Activated T-helper 1 cell treated with anti-CD3 and anti-CD28 coated beads, Interleukin-12 subunit alpha, Interleukin-12 subunit beta, Interleukin-2, Interleukin-4 antibody, amounts not matched to agents 30 ng/mL and 10 ng/mL and 1 ng/mL, durations not matched to agents 14 hours and 24 hours and 36 hours (primary cell): ENCODE measurements around the gene VPS72. TPM values are rescaled to one million over a fixed set of nuclear protein-coding genes. Genes with fewer than 3 reads are reported as not detected.

ENCODE experiments used
- DNase-seq: peaks from one replicate; pipeline ENCODE4 v3.0.0; 2021; ENCODE audit warnings: low spot score
- H3K27ac Mint-ChIP-seq: one replicate; pipeline ENCODE4 v1.8.0; 2021; ENCODE audit warnings: mild to moderate bottlenecking, mixed read lengths
- H3K27me3 Mint-ChIP-seq: one replicate; pipeline ENCODE4 v1.8.0; 2022; ENCODE audit warnings: mild to moderate bottlenecking, moderate library complexity, mixed read lengths; ENCODE audit not compliant: insufficient read depth
- H3K36me3 Mint-ChIP-seq: one replicate; pipeline ENCODE4 v1.8.0; 2021; ENCODE audit warnings: low read depth, mixed read lengths
- H3K4me1 Mint-ChIP-seq: one replicate; pipeline ENCODE4 v1.8.0; 2021; ENCODE audit warnings: low read depth, mixed read lengths
- H3K4me3 Mint-ChIP-seq: one replicate; pipeline ENCODE4 v1.8.0; 2021; ENCODE audit warnings: mild to moderate bottlenecking, moderate library complexity, mixed read lengths
- H3K9me3 Mint-ChIP-seq: one replicate; pipeline ENCODE4 v1.8.0; 2021; ENCODE audit warnings: mixed read lengths
- intact Hi-C: fragments of 100-400 bp; cut with micrococcal nuclease; formaldehyde crosslinking; loops from one replicate; pipeline ENCODE4 v1.15.1; 2024
- total RNA-seq: library from RNA; stranded (reverse); gene quantifications from 2 replicates; pipeline ENCODE4 v1.2.3, GENCODE V29; 2022

Gene VPS72
- total RNA-seq, 1 donor from 2014 or later, result 96.4 TPM

GRCh38 chr1:151134991-151135390 lies 55.0 kb downstream of the VPS72 start:
- intact Hi-C loops, result no loop called here
- H3K27me3 Mint-ChIP-seq, result peaks cover 18% of the 10 kb centered on the region

GRCh38 chr1:151134396-151134795 lies 55.6 kb downstream of the VPS72 start:
- Mint-ChIP-seq H3K9me3 (no peaks in the 10 kb centered on the region), H3K27me3 (peaks cover 12% of the 10 kb centered on the region), H3K27ac (no peak overlapping the region), H3K36me3 (no peaks in the 10 kb centered on the region), H3K4me3 (no peak overlapping the region), H3K4me1 (no peaks in the 10 kb centered on the region)
- DNase-seq, result no peak
- intact Hi-C loops, result no loop called here

More at GRCh38 chr1:151134991-151135390, 55.0 kb downstream of the VPS72 start:
- no peak for DNase-seq
- Mint-ChIP-seq H3K4me1 (no peaks in the 10 kb centered on the region), H3K9me3 (no peaks in the 10 kb centered on the region), H3K27ac (no peak overlapping the region), H3K4me3 (no peak overlapping the region), H3K36me3 (no peaks in the 10 kb centered on the region)

DNA sequence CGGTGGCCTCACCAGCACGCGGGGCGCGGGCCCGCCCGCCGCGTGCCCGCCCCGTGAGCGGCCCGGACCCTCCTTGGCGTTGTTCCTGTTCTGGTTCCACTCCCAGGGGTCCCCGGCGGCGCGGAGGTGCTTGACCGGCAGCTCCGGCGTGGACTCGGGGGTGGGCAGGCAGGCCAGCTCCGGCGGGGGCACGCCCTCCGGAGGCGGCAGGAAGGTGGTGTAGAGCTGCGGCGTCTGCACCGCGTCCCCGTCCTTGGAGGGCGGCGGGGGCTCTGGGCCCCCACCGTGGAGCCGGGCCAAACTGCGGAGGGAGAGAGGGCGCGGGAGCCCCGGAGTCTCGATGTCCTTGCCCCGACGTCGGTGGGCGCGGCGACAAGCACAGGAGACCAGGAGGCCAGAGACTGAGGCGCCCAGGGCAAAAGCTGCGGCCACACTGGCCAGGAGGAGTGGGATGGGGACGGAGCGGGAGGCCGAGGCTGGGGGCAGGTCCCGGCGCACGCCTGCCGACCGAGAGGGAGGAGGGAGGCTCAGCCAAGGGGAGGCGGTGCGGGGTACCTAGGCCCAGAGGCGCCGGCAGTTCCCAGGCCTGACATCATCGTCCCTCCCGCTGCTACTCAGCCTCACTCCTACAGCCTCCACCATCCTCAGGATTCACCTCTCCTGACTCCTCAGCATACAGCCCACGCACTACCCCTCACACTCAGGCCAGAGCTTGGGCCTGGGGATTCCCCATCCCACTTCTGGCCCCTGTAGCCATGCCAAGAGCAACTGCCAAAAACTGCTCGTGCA lies 56.8 kb downstream of the VPS72 start:
- Mint-ChIP-seq H3K9me3 (no peaks in the 10 kb centered on the region), H3K27me3 (peaks cover 10% of the 10 kb centered on the region), H3K36me3 (peaks cover 4% of the 10 kb centered on the region), H3K27ac (no peak overlapping the region), H3K4me3 (no peak overlapping the region), H3K4me1 (no peaks in the 10 kb centered on the region)
- intact Hi-C loops, result no loop called here
- no peak for DNase-seq

GRCh38 chr1:151132335-151133017 lies 57.5 kb downstream of the VPS72 start:
- Mint-ChIP-seq H3K9me3 (no peaks in the 10 kb centered on the region), H3K4me3 (no peak overlapping the region), H3K4me1 (no peaks in the 10 kb centered on the region), H3K36me3 (peaks cover 4% of the 10 kb centered on the region), H3K27me3 (peaks cover 10% of the 10 kb centered on the region), H3K27ac (no peak overlapping the region)
- DNase-seq, result no peak
- intact Hi-C loops, result no loop called here

DNA sequence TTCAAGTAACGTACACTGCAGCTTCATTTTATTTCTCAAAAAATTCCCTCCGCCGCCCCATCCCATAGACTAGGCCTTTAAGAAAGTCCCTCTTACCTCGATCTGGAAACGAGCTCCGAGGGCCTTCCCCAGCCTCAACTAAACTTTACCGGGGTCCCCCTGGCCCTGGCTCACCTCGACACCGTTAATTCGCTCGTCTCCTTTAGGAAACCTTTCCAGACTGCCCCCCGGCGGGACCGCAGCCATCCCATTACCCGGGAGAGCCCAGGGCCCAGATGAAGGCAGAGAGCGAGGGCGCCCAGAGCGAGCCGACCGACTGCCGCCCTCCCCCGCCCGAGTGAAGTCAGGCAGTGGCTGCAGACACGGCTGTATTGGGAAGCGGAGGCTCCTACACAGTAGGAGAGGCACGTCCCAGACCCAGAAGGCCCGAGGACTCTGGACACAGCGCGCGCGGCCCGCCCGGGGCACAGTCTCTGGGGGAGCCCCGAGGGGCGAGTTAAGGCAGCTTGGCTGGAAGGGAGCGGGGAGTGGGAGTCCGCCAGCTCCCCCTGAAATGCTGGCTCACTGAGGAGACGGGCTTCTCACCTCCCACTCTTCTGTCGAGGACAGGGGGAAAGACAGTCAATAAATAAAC lies 58.2 kb downstream of the VPS72 start:
- intact Hi-C loops, result loop anchor here (1.0 kb wide), 1 partner anchor 14 kb away; the partner anchor contains the start of gene SEMA6C
- H3K4me3 Mint-ChIP-seq, result peak overlapping the region; percentile 53
- peaks cover 10% of the 10 kb centered on the region for H3K27me3 Mint-ChIP-seq
- peaks cover 4% of the 10 kb centered on the region for H3K36me3 Mint-ChIP-seq
- H3K9me3 Mint-ChIP-seq, result no peaks in the 10 kb centered on the region
- no peaks in the 10 kb centered on the region for H3K4me1 Mint-ChIP-seq
- peak overlapping the region; percentile 40 for H3K27ac Mint-ChIP-seq
- DNase-seq, result no peak

DNA sequence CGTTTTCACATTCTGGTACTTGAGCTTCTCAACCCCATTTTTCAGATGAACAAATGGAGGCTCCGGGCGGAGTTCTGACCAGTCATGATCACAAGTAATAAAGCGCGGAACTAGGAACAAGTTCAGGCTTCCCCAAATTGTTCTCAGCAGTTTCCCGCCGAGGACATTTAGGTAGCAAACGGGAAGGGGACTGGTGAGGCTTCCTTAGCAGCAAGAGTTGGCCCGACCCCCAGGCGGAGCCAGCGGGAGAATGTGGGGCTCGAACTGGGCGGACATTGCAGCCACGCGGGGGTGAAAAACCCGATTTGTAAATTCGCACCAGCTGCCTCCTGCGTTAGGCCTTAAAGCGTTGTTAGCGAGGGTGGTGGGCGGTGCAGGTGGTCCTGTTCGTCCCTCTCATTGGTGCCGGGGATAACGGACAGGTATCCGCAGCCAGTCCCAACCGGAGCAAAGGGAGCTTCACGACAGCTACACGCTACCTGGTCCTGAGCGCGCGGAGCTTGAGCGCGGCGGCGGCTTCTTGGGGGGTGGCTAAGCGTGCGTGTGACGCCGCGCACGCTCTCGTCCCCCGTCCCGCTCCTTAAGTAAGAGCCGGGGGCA lies 58.9 kb downstream of the VPS72 start:
- Mint-ChIP-seq H3K4me1 (no peaks in the 10 kb centered on the region), H3K9me3 (no peaks in the 10 kb centered on the region), H3K4me3 (peak overlapping the region; percentile 53), H3K27ac (peak overlapping the region; percentile 40), H3K36me3 (peaks cover 4% of the 10 kb centered on the region), H3K27me3 (peaks cover 10% of the 10 kb centered on the region)
- intact Hi-C loops, result loop anchor here (1.0 kb wide), 1 partner anchor 15 kb away; the partner anchor contains the start of gene SEMA6C
- peak; percentile 63 for DNase-seq

- Mint-ChIP-seq H3K36me3 (peaks cover 4% of the 10 kb centered on the region), H3K9me3 (no peaks in the 10 kb centered on the region), H3K4me3 (no peak overlapping the region), H3K27ac (no peak overlapping the region), H3K27me3 (peaks cover 10% of the 10 kb centered on the region), H3K4me1 (no peaks in the 10 kb centered on the region)
- intact Hi-C loops, result no loop called here
- no peak for DNase-seq
Observed at GRCh38 chr1:151128800-151129199, 61.2 kb downstream of the VPS72 start.

Other genes starting within 250 kb of the VPS72 start
- gene CERS2, start 215.4 kb downstream of the VPS72 start, total RNA-seq, result 188 and 191 TPM in 2 replicates
- gene ANXA9, start 207.9 kb downstream of the VPS72 start, total RNA-seq, result not detected in 2 replicates
- gene MINDY1, start 183.3 kb downstream of the VPS72 start, total RNA-seq, result 12.0 and 13.4 TPM in 2 replicates
- 15.0 and 15.4 TPM in 2 replicates for gene PRUNE1, start 181.7 kb downstream of the VPS72 start, total RNA-seq
- gene BNIPL, start 153.6 kb downstream of the VPS72 start, total RNA-seq, result 0.70 and 0.73 TPM in 2 replicates
- 1.6 and 1.7 TPM in 2 replicates for gene C1orf56, start 142.4 kb downstream of the VPS72 start, total RNA-seq
- gene CDC42SE1, start 130.6 kb downstream of the VPS72 start, total RNA-seq, result 216 and 219 TPM in 2 replicates
- gene MLLT11, start 129.8 kb downstream of the VPS72 start, total RNA-seq, result 3.5 and 3.7 TPM in 2 replicates
- gene GABPB2, start 119.4 kb downstream of the VPS72 start, total RNA-seq, result 19.4 and 21.5 TPM in 2 replicates
- 3.6 and 4.3 TPM in 2 replicates for gene SEMA6C, start 43.6 kb downstream of the VPS72 start, total RNA-seq
- 38.0 and 38.5 TPM in 2 replicates for gene TNFAIP8L2, start 33.5 kb downstream of the VPS72 start, total RNA-seq
- 4.0 and 5.0 TPM in 2 replicates for gene LYSMD1, start 24.3 kb downstream of the VPS72 start, total RNA-seq
- 111 and 117 TPM in 2 replicates for gene SCNM1, start 24.1 kb downstream of the VPS72 start, total RNA-seq
- 2.6 and 2.9 TPM in 2 replicates for gene TMOD4, start 14.2 kb downstream of the VPS72 start, total RNA-seq
- gene PIP5K1A, start 8.4 kb upstream of the VPS72 start, total RNA-seq, result 98.9 and 101 TPM in 2 replicates
- 276 and 285 TPM in 2 replicates for gene PSMD4, start 64.5 kb upstream of the VPS72 start, total RNA-seq
- gene ZNF687, start 92.1 kb upstream of the VPS72 start, total RNA-seq, result 26.9 and 27.3 TPM in 2 replicates
- gene PI4KB, start 137.2 kb upstream of the VPS72 start, total RNA-seq, result 52.4 and 54.7 TPM in 2 replicates
- 78.1 and 83.4 TPM in 2 replicates for gene RFX5, start 157.1 kb upstream of the VPS72 start, total RNA-seq
- gene SELENBP1, start 182.5 kb upstream of the VPS72 start, total RNA-seq, result not detected in 2 replicates
- 436 and 454 TPM in 2 replicates for gene PSMB4, start 209.4 kb upstream of the VPS72 start, total RNA-seq